GM11168 (cell line): ENCODE results near the gene ATR.
"Not testable (repeated sequence)": the region's sequence is repeated elsewhere in the genome, so short reads cannot be mapped to it uniquely, and the experiment has no call there.

ENCODE experiments used
- in situ Hi-C: fragments of 300-500 bp; cut with MboI; formaldehyde crosslinking; loops from one replicate; pipeline ENCODE4 v1.12.0; 2022; ENCODE audit warnings: low sequenced_read_pairs; ENCODE audit not compliant: unreplicated experiment

ATR gene

GRCh38 chr3:142578329-142579223, at the start of gene ATR:
ATR (minus strand) TSS chr3:142578733; CDS start chr3:142578704, 29 bp downstream.
- in situ Hi-C loops: no loop called here

GRCh38 chr3:142626971-142627370, 48.4 kb upstream of the ATR start:
- in situ Hi-C loops: no loop called here

- in situ Hi-C loops: no loop called here
Measured at GRCh38 chr3:142625153-142625440, 46.6 kb upstream of the ATR start.

GRCh38 chr3:142624341-142625152, 46.0 kb upstream of the ATR start:
- in situ Hi-C loops: no loop called here

- in situ Hi-C loops: no loop called here
Measured at GRCh38 chr3:142623194-142623593, 44.7 kb upstream of the ATR start.

GRCh38 chr3:142622405-142622804, 43.9 kb upstream of the ATR start:
- in situ Hi-C loops: no loop called here

- in situ Hi-C loops: no loop called here
Measured at GRCh38 chr3:142618917-142619461, 40.5 kb upstream of the ATR start.

- in situ Hi-C loops: no loop called here
Measured at GRCh38 chr3:142615171-142615570, 36.6 kb upstream of the ATR start.

- in situ Hi-C loops: no loop called here
Measured at GRCh38 chr3:142614059-142614626, 35.6 kb upstream of the ATR start.

GRCh38 chr3:142613491-142613890, 35.0 kb upstream of the ATR start:
- in situ Hi-C loops: no loop called here

- in situ Hi-C loops: no loop called here
Measured at GRCh38 chr3:142611206-142611605, 32.7 kb upstream of the ATR start.

- in situ Hi-C loops: no loop called here
Measured at GRCh38 chr3:142609136-142609535, 30.6 kb upstream of the ATR start.

GRCh38 chr3:142608631-142609030, 30.1 kb upstream of the ATR start:
- in situ Hi-C loops: no loop called here

- in situ Hi-C loops: no loop called here
Measured at GRCh38 chr3:142604940-142605339, 26.4 kb upstream of the ATR start.

- in situ Hi-C loops: not testable (repeated sequence)
Measured at GRCh38 chr3:142603386-142603705, 24.8 kb upstream of the ATR start.

- in situ Hi-C loops: no loop called here
Measured at GRCh38 chr3:142602619-142603385, 24.3 kb upstream of the ATR start.

- in situ Hi-C loops: no loop called here
Measured at GRCh38 chr3:142601713-142602112, 23.2 kb upstream of the ATR start.

GRCh38 chr3:142597906-142598305, 19.4 kb upstream of the ATR start:
- in situ Hi-C loops: loop anchor here (10.0 kb wide), 1 partner anchor 397 kb away; no protein-coding TSS in a partner anchor

- in situ Hi-C loops: loop anchor here (10.0 kb wide), 1 partner anchor 398 kb away; no protein-coding TSS in a partner anchor
Measured at GRCh38 chr3:142596726-142597088, 18.2 kb upstream of the ATR start.
